Smooth muscle cell (in vitro differentiated cells): ENCODE data around the gene MRPL16. TPM values are rescaled to one million over a fixed set of nuclear protein-coding genes. Genes with fewer than 3 reads are reported as not detected.
A peak's percentile ranks its signal among the peaks of the same experiment; 100 is the strongest.

Source experiments
- DNase-seq: peaks from one replicate; lab custom pipeline; 2025; ENCODE audit not compliant: unreplicated experiment; lab: John Stamatoyannopoulos, UW
- H2AFZ ChIP-seq: fragments of 200-600 bp; sonication (generic); 2 replicates; pipeline ENCODE4 v1.6.0; 2016; ENCODE audit warnings: antibody characterized with exemption, low read depth, mild to moderate bottlenecking
- H3F3A ChIP-seq: fragments of 200-600 bp; sonication (generic); 2 replicates; pipeline ENCODE4 v1.6.0; 2017; ENCODE audit warnings: antibody characterized with exemption, low read depth
- H3K27ac ChIP-seq: fragments of 200-600 bp; sonication (generic); 2 replicates; pipeline ENCODE4 v1.5.1; 2016; ENCODE audit warnings: low read depth, mild to moderate bottlenecking
- H3K27me3 ChIP-seq: fragments of 200-600 bp; sonication (generic); 2 replicates; pipeline ENCODE4 v1.6.1; 2016; ENCODE audit warnings: low read depth, mild to moderate bottlenecking
- H3K36me3 ChIP-seq: fragments of 200-600 bp; sonication (generic); 2 replicates; pipeline ENCODE4 v1.5.1; 2016; ENCODE audit warnings: low read depth
- H3K4me1 ChIP-seq: fragments of 200-600 bp; sonication (generic); 2 replicates; pipeline ENCODE4 v1.5.1; 2016; ENCODE audit warnings: low read depth
- H3K4me2 ChIP-seq: fragments of 200-600 bp; sonication (generic); 2 replicates; pipeline ENCODE4 v1.6.0; 2016; ENCODE audit warnings: mild to moderate bottlenecking
- H3K4me3 ChIP-seq: fragments of 200-600 bp; sonication (generic); 2 replicates; pipeline ENCODE4 v1.5.1; 2016; ENCODE audit warnings: mild to moderate bottlenecking
- H3K79me2 ChIP-seq: fragments of 200-600 bp; sonication (generic); 2 replicates; pipeline ENCODE4 v1.6.0; 2016; ENCODE audit warnings: low read depth, mild to moderate bottlenecking
- H3K9ac ChIP-seq: fragments of 200-600 bp; sonication (generic); 2 replicates; pipeline ENCODE4 v1.6.0; 2016; ENCODE audit warnings: low read depth
- H3K9me3 ChIP-seq: fragments of 200-600 bp; sonication (generic); replicated peaks from 2 replicates; pipeline ENCODE4 v1.5.1; 2016; ENCODE audit warnings: low read depth
- H4K20me1 ChIP-seq: fragments of 200-600 bp; sonication (generic); 2 replicates; pipeline ENCODE4 v1.6.0; 2016; ENCODE audit warnings: low read depth
- WGBS: methylation state at CpG from one replicate; pipeline ENCODE4 v1.1.7; 2016; ENCODE audit warnings: low lambda C conversion rate; 5-methylcytosine and 5-hydroxymethylcytosine counted together
- polyA plus RNA-seq: library from polyadenylated mRNA; unstranded; fragments of >200 nt; fragmentation: Nextera tagmentation; extraction: Ambion mirVana; gene quantifications from 2 replicates; pipeline ENCODE4 v1.2.1, GENCODE V29; 2016
- total RNA-seq: library from RNA; depleted of rRNA; stranded (reverse); fragments of >200 nt; gene quantifications from 2 replicates; pipeline ENCODE4 v1.2.3, GENCODE V29; 2014
- TF ChIP-seq, protein P1 (sequence below): fragments of 200-600 bp; sonication (generic); IDR thresholded peaks from 2 replicates; pipeline ENCODE4 v1.5.1; 2017; ENCODE audit warnings: borderline replicate concordance, mild to moderate bottlenecking, antibody characterized with exemption; ENCODE audit not compliant: insufficient read depth, poor library complexity, severe bottlenecking

Gene MRPL16
- total and polyA plus RNA-seq, 2 experiments from 2014 or later = 32.9 to 48.9 TPM

- TF ChIP-seq, protein P1, sequence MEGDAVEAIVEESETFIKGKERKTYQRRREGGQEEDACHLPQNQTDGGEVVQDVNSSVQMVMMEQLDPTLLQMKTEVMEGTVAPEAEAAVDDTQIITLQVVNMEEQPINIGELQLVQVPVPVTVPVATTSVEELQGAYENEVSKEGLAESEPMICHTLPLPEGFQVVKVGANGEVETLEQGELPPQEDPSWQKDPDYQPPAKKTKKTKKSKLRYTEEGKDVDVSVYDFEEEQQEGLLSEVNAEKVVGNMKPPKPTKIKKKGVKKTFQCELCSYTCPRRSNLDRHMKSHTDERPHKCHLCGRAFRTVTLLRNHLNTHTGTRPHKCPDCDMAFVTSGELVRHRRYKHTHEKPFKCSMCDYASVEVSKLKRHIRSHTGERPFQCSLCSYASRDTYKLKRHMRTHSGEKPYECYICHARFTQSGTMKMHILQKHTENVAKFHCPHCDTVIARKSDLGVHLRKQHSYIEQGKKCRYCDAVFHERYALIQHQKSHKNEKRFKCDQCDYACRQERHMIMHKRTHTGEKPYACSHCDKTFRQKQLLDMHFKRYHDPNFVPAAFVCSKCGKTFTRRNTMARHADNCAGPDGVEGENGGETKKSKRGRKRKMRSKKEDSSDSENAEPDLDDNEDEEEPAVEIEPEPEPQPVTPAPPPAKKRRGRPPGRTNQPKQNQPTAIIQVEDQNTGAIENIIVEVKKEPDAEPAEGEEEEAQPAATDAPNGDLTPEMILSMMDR = no peak
- H3K79me2 ChIP-seq = peaks cover 93% of the 10 kb centered on the region
- no peaks in the 10 kb centered on the region for H3K27me3 ChIP-seq
- H3K4me3 ChIP-seq = no peak overlapping the region
- H3K36me3 ChIP-seq = no peaks in the 10 kb centered on the region
- 95% methylated on average over 4 of the region's 4 CpGs for WGBS
- no peak for DNase-seq
- no peaks in the 10 kb centered on the region for H3K9me3 ChIP-seq
- H3K27ac ChIP-seq = no peak overlapping the region
- peaks cover 7% of the 10 kb centered on the region for H3F3A ChIP-seq
- peaks cover 11% of the 10 kb centered on the region for H3K4me1 ChIP-seq
- H3K9ac ChIP-seq = no peak overlapping the region
- no peak overlapping the region for H3K4me2 ChIP-seq
- peaks cover 97% of the 10 kb centered on the region for H4K20me1 ChIP-seq
- H2AFZ ChIP-seq = no peak overlapping the region
Observed at GRCh38 chr11:59760771-59761170, 49.8 kb downstream of the MRPL16 start.

DNA sequence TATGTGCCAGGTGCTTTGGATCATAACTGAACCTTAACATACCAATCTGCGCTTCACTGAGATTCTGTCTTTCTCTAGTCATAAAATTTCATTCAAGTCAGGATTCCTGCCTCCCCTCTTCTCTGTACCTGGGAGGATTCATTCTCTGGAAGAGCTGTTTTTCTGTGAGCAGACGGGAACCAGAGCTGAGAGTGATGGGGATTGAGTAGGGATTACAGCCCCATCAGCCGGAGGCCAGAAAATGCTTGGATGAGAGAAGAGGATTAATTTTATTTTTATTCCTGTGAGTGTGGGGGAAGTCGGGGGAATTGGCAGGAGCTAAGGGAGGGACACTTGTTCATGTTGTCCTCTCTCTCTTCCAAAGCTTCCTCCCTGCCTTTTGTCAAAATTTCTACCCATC lies 50.7 kb downstream of the MRPL16 start:
- no peak overlapping the region for H3K4me3 ChIP-seq
- H2AFZ ChIP-seq = no peak overlapping the region
- H3K27me3 ChIP-seq = no peaks in the 10 kb centered on the region
- TF ChIP-seq, protein P1 = no peak
- no peaks in the 10 kb centered on the region for H3K9me3 ChIP-seq
- H3K36me3 ChIP-seq = no peaks in the 10 kb centered on the region
- 53% methylated on average over 4 of the region's 4 CpGs for WGBS
- H3K9ac ChIP-seq = no peak overlapping the region
- peaks cover 10% of the 10 kb centered on the region for H3K4me1 ChIP-seq
- H3F3A ChIP-seq = peaks cover 7% of the 10 kb centered on the region
- H3K4me2 ChIP-seq = no peak overlapping the region
- no peak overlapping the region for H3K27ac ChIP-seq
- H4K20me1 ChIP-seq = peaks cover 89% of the 10 kb centered on the region
- DNase-seq = no peak
- H3K79me2 ChIP-seq = peaks cover 85% of the 10 kb centered on the region

GRCh38 chr11:59758401-59759037 lies 52.1 kb downstream of the MRPL16 start:
- Histone ChIP-seq H3K79me2 (peaks cover 71% of the 10 kb centered on the region), H3K9me3 (no peaks in the 10 kb centered on the region), H3K27ac (no peak overlapping the region), H3F3A (peaks cover 7% of the 10 kb centered on the region), H3K9ac (no peak overlapping the region), H3K4me1 (peaks cover 10% of the 10 kb centered on the region), H3K4me3 (no peak overlapping the region), H2AFZ (no peak overlapping the region), H3K36me3 (no peaks in the 10 kb centered on the region), H3K4me2 (no peak overlapping the region), H4K20me1 (peaks cover 78% of the 10 kb centered on the region), H3K27me3 (no peaks in the 10 kb centered on the region)
- WGBS = 89% methylated on average over 4 of the region's 4 CpGs
- TF ChIP-seq, protein P1 = no peak
- no peak for DNase-seq

DNA sequence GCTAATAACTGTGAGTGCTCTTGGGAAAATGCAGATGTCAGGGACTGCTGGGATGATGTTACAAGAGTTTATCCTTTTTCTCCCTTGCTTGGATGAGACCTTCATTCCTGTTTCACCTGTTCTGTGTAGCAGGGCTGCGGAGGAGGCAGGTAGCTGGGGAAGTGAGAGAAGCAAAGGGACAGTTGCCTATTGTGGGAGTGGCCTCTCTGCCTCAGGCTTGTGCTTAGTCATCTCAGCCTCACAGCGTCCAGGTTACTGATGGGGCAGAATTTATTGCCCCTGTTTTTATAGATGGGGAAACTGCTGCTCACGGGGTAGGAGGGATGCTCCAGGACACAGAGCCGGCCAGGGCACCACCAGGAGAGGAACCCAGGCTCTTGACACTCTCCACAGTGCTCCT lies 53.7 kb downstream of the MRPL16 start:
- H2AFZ ChIP-seq = no peak overlapping the region
- H3F3A ChIP-seq = peaks cover 7% of the 10 kb centered on the region
- no peaks in the 10 kb centered on the region for H3K9me3 ChIP-seq
- peak overlapping the region; percentile 95 for H3K4me3 ChIP-seq
- H3K79me2 ChIP-seq = peaks cover 56% of the 10 kb centered on the region
- no peaks in the 10 kb centered on the region for H3K36me3 ChIP-seq
- peak overlapping the region; percentile 91 for H3K27ac ChIP-seq
- WGBS = 29% methylated on average over 4 of the region's 4 CpGs
- H3K9ac ChIP-seq = peak overlapping the region; percentile 90
- H3K27me3 ChIP-seq = no peaks in the 10 kb centered on the region
- no peak for DNase-seq
- H3K4me2 ChIP-seq = peak overlapping the region; percentile 94
- peaks cover 10% of the 10 kb centered on the region for H3K4me1 ChIP-seq
- H4K20me1 ChIP-seq = peaks cover 62% of the 10 kb centered on the region
- TF ChIP-seq, protein P1 = no peak
